Measurements from ENCODE around the gene KLF5.

GRCh38 chr13:73081256-73081915 lies 22.6 kb downstream of the KLF5 start:
- TF ChIP-seq NRF1 (IDR thresholded peaks at IDR 0.05; ENCODE audit: low read depth, low read length), result no peak
- TF ChIP-seq GATA2 (CRISPR knock-in tag; IDR thresholded peaks at IDR 0.05), result no peak
- TF ChIP-seq CTCF (IDR thresholded peaks at IDR 0.05), result no peak
- TF ChIP-seq REST (IDR thresholded peaks at IDR 0.05; ENCODE audit: low read depth, low read length), result no peak
- TF ChIP-seq SIN3A (IDR thresholded peaks at IDR 0.05; ENCODE audit: borderline replicate concordance, low read depth, low read length), result no peak
- TF ChIP-seq YY1 (IDR thresholded peaks at IDR 0.05; ENCODE audit: low read depth), result no peak
- no peak for TF ChIP-seq USF2 (IDR thresholded peaks at IDR 0.05; ENCODE audit: borderline replicate concordance, low read depth, low read length)
- no peak for TF ChIP-seq RFX5 (IDR thresholded peaks at IDR 0.05; ENCODE audit: low read length)
- no peak for TF ChIP-seq SMC3 (IDR thresholded peaks at IDR 0.05; ENCODE audit: low read depth, low read length)
- no peak for TF ChIP-seq EP300 (IDR thresholded peaks at IDR 0.05; ENCODE audit: borderline replicate concordance in 1 of 2, low read depth in 1 of 2, low read length in 1 of 2)
- TF ChIP-seq MAX (IDR thresholded peaks at IDR 0.05; ENCODE audit: low read depth), result no peak
- TF ChIP-seq TCF12 (IDR thresholded peaks at IDR 0.05), result no peak
- no peak for TF ChIP-seq GABPA (IDR thresholded peaks at IDR 0.05; ENCODE audit: low read depth)
- no peak for TF ChIP-seq JUND (IDR thresholded peaks at IDR 0.05)
